ENCODE results near the gene TBC1D22A. TPM values are rescaled to one million over a fixed set of nuclear protein-coding genes. Genes with fewer than 3 reads are reported as not detected.

The TBC1D22A gene
- total RNA-seq, 1 experiment from 2014 or later: 20.9 TPM

DNA sequence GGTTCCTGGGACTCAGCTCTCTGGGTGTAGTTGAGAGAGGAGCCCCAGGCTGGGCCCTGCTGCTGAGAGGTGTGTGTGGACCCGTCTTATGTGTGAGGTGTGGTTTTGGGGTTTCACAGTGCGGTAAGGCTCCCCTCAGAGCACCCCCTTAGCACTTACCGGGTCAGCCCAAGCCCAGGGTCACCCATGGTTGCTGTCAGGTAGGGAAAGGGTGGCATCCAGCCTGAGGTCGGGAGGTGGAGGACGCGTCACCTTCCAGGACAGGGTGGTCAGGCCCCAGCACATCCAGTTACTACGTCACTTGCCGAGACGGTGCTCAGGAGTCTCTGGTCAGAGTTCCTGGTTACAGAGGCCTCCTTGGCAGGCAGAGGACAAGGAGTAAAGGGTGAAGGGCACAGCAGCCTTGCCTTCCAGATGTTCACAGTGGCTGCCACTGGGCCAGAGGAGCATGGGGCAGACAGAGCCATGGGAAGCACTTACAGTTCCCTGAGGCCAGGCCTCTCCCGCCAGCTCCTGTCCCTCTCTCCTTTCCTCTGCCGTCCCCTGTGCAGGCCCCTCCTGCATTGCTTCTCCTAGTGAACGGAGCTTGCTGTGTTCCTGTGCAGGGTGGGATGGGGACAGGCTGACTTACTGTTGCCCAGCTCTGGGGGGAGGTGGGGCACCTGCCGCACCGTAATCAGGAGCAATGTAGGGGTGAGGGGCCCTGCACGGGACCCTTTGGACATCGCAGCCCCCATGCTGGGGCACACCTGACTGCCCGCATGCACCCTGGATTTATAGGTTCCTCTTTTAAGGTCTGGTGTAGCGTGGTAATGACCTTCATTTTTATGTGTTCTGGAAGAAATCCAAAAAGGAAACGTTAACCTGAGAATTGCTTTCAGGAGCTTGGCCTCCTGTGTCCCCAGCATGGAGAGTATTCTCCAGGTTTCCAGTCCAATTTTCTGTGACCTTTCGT, 285.9 kb downstream of the TBC1D22A start:
- Histone ChIP-seq H3K4me1 (ENCODE audit: control insufficient read depth in 1 of 2, insufficient read depth in 2 of 2, low read length in 2 of 2) (peaks cover 0 to 3% of the 10 kb centered on the region in 2 experiments; a peak in 1 of 4 replicates), H3K27ac (ENCODE audit: low read depth, low read length) (no peak overlapping the region), H3K9me3 (ENCODE audit: control insufficient read depth in 1 of 2, insufficient read depth in 1 of 2, low read depth in 1 of 2, low read length in 2 of 2) (no peaks in the 10 kb centered on the region), H3K27me3 (ENCODE audit: insufficient read depth, low read length) (no peaks in the 10 kb centered on the region), H4K20me1 (ENCODE audit: insufficient read depth) (no peaks in the 10 kb centered on the region), H3K9ac (ENCODE audit: low read length) (no peak overlapping the region), H3K9me2 (ENCODE audit: insufficient read depth) (no peaks in the 10 kb centered on the region), H3K4me3 (replicated peaks in 1 of 2; ENCODE audit: low read depth in 1 of 2, low read length in 2 of 2) (no peak overlapping the region), H3K36me3 (ENCODE audit: control insufficient read depth in 1 of 2, insufficient read depth in 2 of 2, low read length in 2 of 2) (no peaks in the 10 kb centered on the region), H3K4me2 (ENCODE audit: low read length) (no peak overlapping the region), H2AFZ (ENCODE audit: low read depth, low read length, poor library complexity, severe bottlenecking) (no peak overlapping the region), H3K79me2 (ENCODE audit: insufficient read depth, low read length) (no peaks in the 10 kb centered on the region)
- ChIA-PET RAD21 (ENCODE audit: low non-redundant PET in 1 of 2, low total read pairs in 2 of 2, uncharacterized antibody in 2 of 2, unreplicated experiment in 2 of 2) (no interaction called here), CTCF (no interaction called here), POLR2A (no interaction called here)
- intact Hi-C loops (cut with micrococcal nuclease): no loop called here
- no TSS peak for BruUV-seq (replicated peaks)
- ATAC-seq (no peak), DNase-seq (ENCODE audit: low read depth, low spot score) (no peak)
- TF ChIP-seq SRF (IDR thresholded peaks at IDR 0.05; ENCODE audit: low read depth): no peak
- no peak for TF ChIP-seq YY1 (IDR thresholded peaks at IDR 0.05; ENCODE audit: extremely low read depth, insufficient replicate concordance, low read depth, low read length)
- no peak for TF ChIP-seq POLR2A (IDR thresholded peaks at IDR 0.05; ENCODE audit: borderline replicate concordance, extremely low read depth, insufficient read depth, insufficient read length)
- no peak for TF ChIP-seq SP1 (IDR thresholded peaks at IDR 0.05; ENCODE audit: low read depth)
- TF ChIP-seq ELF1 (IDR thresholded peaks at IDR 0.05; ENCODE audit: borderline replicate concordance, low read depth): no peak
- TF ChIP-seq EZH2phosphoT487 (IDR thresholded peaks at IDR 0.05; ENCODE audit: borderline replicate concordance): no peak
- TF ChIP-seq ZNF274 (IDR thresholded peaks at IDR 0.05; ENCODE audit: low read depth, low read length): no peak
- no peak for TF ChIP-seq ZFX (IDR thresholded peaks at IDR 0.05)
- TF ChIP-seq SIN3A (IDR thresholded peaks at IDR 0.05; ENCODE audit: low read depth): no peak
- no peak for TF ChIP-seq REST (IDR thresholded peaks at IDR 0.05; ENCODE audit: low read depth)
- TF ChIP-seq RAD21 (IDR thresholded peaks at IDR 0.05; ENCODE audit: low read depth): no peak
- TF ChIP-seq, protein P1, sequence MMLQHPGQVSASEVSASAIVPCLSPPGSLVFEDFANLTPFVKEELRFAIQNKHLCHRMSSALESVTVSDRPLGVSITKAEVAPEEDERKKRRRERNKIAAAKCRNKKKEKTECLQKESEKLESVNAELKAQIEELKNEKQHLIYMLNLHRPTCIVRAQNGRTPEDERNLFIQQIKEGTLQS (IDR thresholded peaks at IDR 0.05): no peak
- no peak for TF ChIP-seq TCF7L2 (IDR thresholded peaks at IDR 0.05; ENCODE audit: borderline replicate concordance, extremely low read depth, insufficient read depth, insufficient read length)
- no peak for TF ChIP-seq EGR1 (IDR thresholded peaks at IDR 0.05; ENCODE audit: low read depth)
